K562 (cell line): ENCODE data around the gene SLC1A7. TPM values are rescaled to one million over a fixed set of nuclear protein-coding genes. Genes with fewer than 3 reads are reported as not detected.

Experiments
- CXXC5 ChIP-seq: fragments of 250-450 bp; sonication (Bioruptor Pico); IDR thresholded peaks from 2 replicates; pipeline ENCODE4 v1.8.0; 2022; ENCODE audit warnings: inconsistent platforms, mild to moderate bottlenecking, moderate library complexity
- ESRRB ChIP-seq: fragments of 250-450 bp; sonication (Bioruptor Pico); IDR thresholded peaks from 2 replicates; pipeline ENCODE4 v1.5.0; 2020; ENCODE audit warnings: mild to moderate bottlenecking, moderate library complexity, borderline replicate concordance
- IFI16 ChIP-seq: fragments of 250-450 bp; sonication (Bioruptor Pico); IDR thresholded peaks from 2 replicates; pipeline ENCODE4 v2.1.2; 2022; ENCODE audit warnings: mild to moderate bottlenecking, inconsistent platforms
- MYC ChIP-seq, 2 experiments: fragments of 250-450 bp in 1 of 2; sonication (Bioruptor Pico) in 1 of 2; IDR thresholded peaks; 2 replicates each; pipeline versions ENCODE4 v1.5.1 to v1.6.1; 2012 to 2021; ENCODE audit warnings: low read depth in 2 of 2, borderline replicate concordance in 1 of 2, improper control_type of control experiment in 1 of 2, low read length in 1 of 2, mild to moderate bottlenecking in 1 of 2, moderate library complexity in 1 of 2
- NFXL1 ChIP-seq: fragments of 450-650 bp; formaldehyde crosslinking; IDR thresholded peaks from 2 replicates; pipeline ENCODE4 v1.4.0; 2021; ENCODE audit warnings: mild to moderate bottlenecking
- NR4A1 ChIP-seq, 2 experiments: fragments of 250-450 bp in 1 of 2; fragments of 450-650 bp in 1 of 2; sonication (Bioruptor Pico) in 1 of 2; IDR thresholded peaks; 2 replicates each; pipeline versions ENCODE4 v1.4.0 to v1.6.1; 2016 to 2020; ENCODE audit warnings: mild to moderate bottlenecking in 2 of 2, missing compliant biosample characterization in 1 of 2, missing genetic modification characterization in 1 of 2, moderate library complexity in 1 of 2
- RBM15 ChIP-seq: fragments of 200-400 bp; formaldehyde crosslinking; IDR thresholded peaks from 2 replicates; pipeline ENCODE4 v1.6.1; 2018; ENCODE audit warnings: mild to moderate bottlenecking, low read length, moderate library complexity; ENCODE audit not compliant: insufficient read depth
- SRSF9 ChIP-seq: fragments of 200-400 bp; formaldehyde crosslinking; IDR thresholded peaks from 2 replicates; pipeline ENCODE4 v1.6.1; 2017; ENCODE audit warnings: low read depth, low read length, borderline replicate concordance
- ZFP36 ChIP-seq: fragments of 150-350 bp; IDR thresholded peaks from 2 replicates; pipeline ENCODE4 v1.6.1; 2018; ENCODE audit warnings: low read length, low read depth; ENCODE audit not compliant: partially characterized antibody
- ZKSCAN1 ChIP-seq: fragments of 150-350 bp; IDR thresholded peaks from 2 replicates; pipeline ENCODE4 v1.6.1; 2016; ENCODE audit warnings: low read depth, low read length
- ZNF280A ChIP-seq: fragments of 450-650 bp; IDR thresholded peaks from 2 replicates; pipeline ENCODE4 v1.6.1; 2018; ENCODE audit warnings: mild to moderate bottlenecking, low read depth; ENCODE audit not compliant: partially characterized antibody
- ZNF316 ChIP-seq: fragments of 450-650 bp; IDR thresholded peaks from 2 replicates; pipeline ENCODE4 v1.6.1; 2016
- ZNF583 ChIP-seq: fragments of 250-450 bp; sonication (Bioruptor Pico); IDR thresholded peaks from 2 replicates; pipeline ENCODE4 v1.4.0; 2020
- ZNF609 ChIP-seq: sonication (generic); formaldehyde crosslinking; IDR thresholded peaks from 2 replicates; pipeline ENCODE4 v1.8.1; 2023; ENCODE audit warnings: missing genetic modification reagents, mild to moderate bottlenecking, borderline replicate concordance
- polyA plus RNA-seq, 8 experiments: library from polyadenylated mRNA; depleted of rRNA in 4 of 8; stranded (reverse) in 5 of 8; unstranded in 3 of 8; fragments of >200 nt; fragmentation: Nextera tagmentation in 2 of 8; fragmentation: Illumina TruSeq in 1 of 8; extraction: Ambion mirVana in 2 of 8; extraction: Trizol in 1 of 8; gene quantifications; 2 replicates each; pipeline versions ENCODE4 v1.2.1 to v1.2.3, GENCODE V29; 2011 to 2014; ENCODE audit warnings: inconsistent platforms in 1 of 8, missing spikeins in 1 of 8
- total RNA-seq, 7 experiments: library from RNA; depleted of rRNA in 6 of 7; stranded (reverse); fragments of >200 nt in 6 of 7; fragmentation: Illumina TruSeq in 2 of 7; extraction: Trizol in 2 of 7; gene quantifications; 2 replicates each; pipeline versions ENCODE4 v1.2.1 to v1.2.3, GENCODE V29; 2011 to 2021; ENCODE audit warnings: low replicate concordance in 1 of 7
- TF ChIP-seq, protein P1 (sequence below): fragments of 250-450 bp; sonication (Bioruptor Pico); IDR thresholded peaks from 2 replicates; pipeline ENCODE4 v1.4.0; 2020
- TF ChIP-seq, protein P2 (sequence below): fragments of 450-650 bp; IDR thresholded peaks from 2 replicates; pipeline ENCODE4 v1.6.1; 2017; ENCODE audit warnings: antibody characterized with exemption, mild to moderate bottlenecking

SLC1A7 gene
- total and polyA plus RNA-seq, 9 of the 15 experiments (the other 6 are each of a cell fraction or from before 2014, with no cell fraction given) = 0.07 TPM; not detected in 8

DNA sequence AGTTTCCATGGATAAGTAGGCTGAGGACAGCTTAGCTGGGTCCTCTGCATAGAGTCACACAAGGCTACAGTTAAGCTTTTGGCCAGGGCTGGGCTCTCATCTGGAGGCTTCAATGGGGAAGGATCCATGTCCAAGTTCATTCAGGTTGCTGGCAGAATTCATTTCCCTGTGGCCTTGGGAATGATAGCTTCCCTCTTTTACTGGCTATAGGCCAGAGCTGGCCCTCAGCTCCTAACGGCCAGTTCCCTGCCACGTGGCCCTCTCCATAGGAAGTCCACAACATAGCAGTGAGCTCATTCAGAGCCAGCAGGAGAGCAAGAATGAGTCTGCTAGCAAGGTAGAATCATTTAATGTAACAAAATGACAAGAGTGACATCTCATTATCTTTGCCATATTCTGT lies 95.5 kb downstream of the SLC1A7 start (continued):
- TF ChIP-seq, protein P1, sequence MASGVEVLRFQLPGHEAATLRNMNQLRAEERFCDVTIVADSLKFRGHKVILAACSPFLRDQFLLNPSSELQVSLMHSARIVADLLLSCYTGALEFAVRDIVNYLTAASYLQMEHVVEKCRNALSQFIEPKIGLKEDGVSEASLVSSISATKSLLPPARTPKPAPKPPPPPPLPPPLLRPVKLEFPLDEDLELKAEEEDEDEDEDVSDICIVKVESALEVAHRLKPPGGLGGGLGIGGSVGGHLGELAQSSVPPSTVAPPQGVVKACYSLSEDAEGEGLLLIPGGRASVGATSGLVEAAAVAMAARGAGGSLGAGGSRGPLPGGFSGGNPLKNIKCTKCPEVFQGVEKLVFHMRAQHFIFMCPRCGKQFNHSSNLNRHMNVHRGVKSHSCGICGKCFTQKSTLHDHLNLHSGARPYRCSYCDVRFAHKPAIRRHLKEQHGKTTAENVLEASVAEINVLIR (CRISPR knock-in tag) = 0 out of 2 replicates have a peak, but pooled peaks have one; percentile 8
- TF ChIP-seq IFI16 (CRISPR knock-in tag) (no peak), NFXL1 (no peak), ZKSCAN1 (no peak), ZNF609 (no peak), MYC (IDR thresholded peaks at IDR 0.05; ENCODE audit: low read depth, low read length) (peak; percentile 86), MYC (CRISPR knock-in tag; IDR thresholded peaks at IDR 0.05; ENCODE audit: borderline replicate concordance, low read depth) (no peak), RBM15 (no peak), ESRRB (CRISPR knock-in tag) (no peak), CXXC5 (CRISPR knock-in tag) (peak; percentile 40), ZNF316 (no peak), SRSF9 (no peak), NR4A1 (CRISPR knock-in tag; IDR thresholded peaks at IDR 0.05) (no peak), NR4A1 (tag; IDR thresholded peaks at IDR 0.05) (no peak), ZNF583 (CRISPR knock-in tag) (0 out of 2 replicates have a peak, but pooled peaks have one; percentile 62), ZFP36 (no peak), ZNF280A (no peak)
- TF ChIP-seq, protein P2, sequence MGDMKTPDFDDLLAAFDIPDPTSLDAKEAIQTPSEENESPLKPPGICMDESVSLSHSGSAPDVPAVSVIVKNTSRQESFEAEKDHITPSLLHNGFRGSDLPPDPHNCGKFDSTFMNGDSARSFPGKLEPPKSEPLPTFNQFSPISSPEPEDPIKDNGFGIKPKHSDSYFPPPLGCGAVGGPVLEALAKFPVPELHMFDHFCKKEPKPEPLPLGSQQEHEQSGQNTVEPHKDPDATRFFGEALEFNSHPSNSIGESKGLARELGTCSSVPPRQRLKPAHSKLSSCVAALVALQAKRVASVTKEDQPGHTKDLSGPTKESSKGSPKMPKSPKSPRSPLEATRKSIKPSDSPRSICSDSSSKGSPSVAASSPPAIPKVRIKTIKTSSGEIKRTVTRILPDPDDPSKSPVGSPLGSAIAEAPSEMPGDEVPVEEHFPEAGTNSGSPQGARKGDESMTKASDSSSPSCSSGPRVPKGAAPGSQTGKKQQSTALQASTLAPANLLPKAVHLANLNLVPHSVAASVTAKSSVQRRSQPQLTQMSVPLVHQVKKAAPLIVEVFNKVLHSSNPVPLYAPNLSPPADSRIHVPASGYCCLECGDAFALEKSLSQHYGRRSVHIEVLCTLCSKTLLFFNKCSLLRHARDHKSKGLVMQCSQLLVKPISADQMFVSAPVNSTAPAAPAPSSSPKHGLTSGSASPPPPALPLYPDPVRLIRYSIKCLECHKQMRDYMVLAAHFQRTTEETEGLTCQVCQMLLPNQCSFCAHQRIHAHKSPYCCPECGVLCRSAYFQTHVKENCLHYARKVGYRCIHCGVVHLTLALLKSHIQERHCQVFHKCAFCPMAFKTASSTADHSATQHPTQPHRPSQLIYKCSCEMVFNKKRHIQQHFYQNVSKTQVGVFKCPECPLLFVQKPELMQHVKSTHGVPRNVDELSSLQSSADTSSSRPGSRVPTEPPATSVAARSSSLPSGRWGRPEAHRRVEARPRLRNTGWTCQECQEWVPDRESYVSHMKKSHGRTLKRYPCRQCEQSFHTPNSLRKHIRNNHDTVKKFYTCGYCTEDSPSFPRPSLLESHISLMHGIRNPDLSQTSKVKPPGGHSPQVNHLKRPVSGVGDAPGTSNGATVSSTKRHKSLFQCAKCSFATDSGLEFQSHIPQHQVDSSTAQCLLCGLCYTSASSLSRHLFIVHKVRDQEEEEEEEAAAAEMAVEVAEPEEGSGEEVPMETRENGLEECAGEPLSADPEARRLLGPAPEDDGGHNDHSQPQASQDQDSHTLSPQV = no peak; the same call in 1 of the 2 replicates
